ENCODE data around the gene ZCCHC24. TPM values are rescaled to one million over a fixed set of nuclear protein-coding genes. Genes with fewer than 3 reads are reported as not detected.

ZCCHC24 gene
- total and polyA plus RNA-seq, 8 donors, result 9.7 to 60.3 (median 34.3) TPM

GRCh38 chr10:79442171-79443040, 3.0 kb downstream of the ZCCHC24 start:
- Histone ChIP-seq H3K27ac (peak overlapping the region in 4 of 5 donors; percentile 95 to 99 (median 97)), H3K27me3 (no peaks in the 10 kb centered on the region), H3K36me3 (peaks cover 0 to 3% (median 0%) of the 10 kb centered on the region in 4 donors), H3K9me3 (no peaks in the 10 kb centered on the region), H3K4me3 (peak overlapping the region; percentile 89 to 94 (median 92)), H3K4me1 (peaks cover 63 to 90% (median 76%) of the 10 kb centered on the region in 4 donors)
- WGBS, 5 donors, result 77 to 82% (median 80%) methylated on average over 14 of the region's 14 CpGs
- no peak for DNase-seq
- TF ChIP-seq POLR2AphosphoS5 (IDR thresholded peaks at IDR 0.05) (no peak), CTCF (IDR thresholded peaks at IDR 0.05) (no peak), EP300 (IDR thresholded peaks at IDR 0.05) (no peak), POLR2A (IDR thresholded peaks at IDR 0.05) (no peak)
- intact Hi-C loops (cut with DNase I; ENCODE audit: low total_unique reads), result no loop called here

- H3K9me3 ChIP-seq, result no peaks in the 10 kb centered on the region
- DNase-seq, result no peak
- TF ChIP-seq CTCF (IDR thresholded peaks at IDR 0.05), result no peak
- no peak for TF ChIP-seq POLR2AphosphoS5 (IDR thresholded peaks at IDR 0.05)
- no peak for TF ChIP-seq EP300 (IDR thresholded peaks at IDR 0.05)
- no peak for TF ChIP-seq POLR2A (IDR thresholded peaks at IDR 0.05)
- H3K36me3 ChIP-seq, result peaks cover 0 to 4% (median 0%) of the 10 kb centered on the region in 4 donors
- H3K27me3 ChIP-seq, result no peaks in the 10 kb centered on the region
- no peak overlapping the region for H3K4me3 ChIP-seq
- H3K4me1 ChIP-seq, result peaks cover 73 to 91% (median 80%) of the 10 kb centered on the region in 4 donors
- intact Hi-C loops (cut with DNase I; ENCODE audit: low total_unique reads), result no loop called here
- peak overlapping the region in 4 of 5 donors; percentile 46 to 99 (median 96) for H3K27ac ChIP-seq
- 0 to 40% (median 29%) methylated on average over 1 of the region's 1 CpG; no CpG with 5 or more reads in 1 of the 5 donors for WGBS, 5 donors
These were observed 4.0 kb downstream of the ZCCHC24 start for GRCh38 chr10:79441433-79441832.

- DNase-seq, result no peak
- TF ChIP-seq POLR2A (IDR thresholded peaks at IDR 0.05) (no peak), CTCF (IDR thresholded peaks at IDR 0.05) (no peak)
- Histone ChIP-seq H3K4me1 (peaks cover 85 to 96% (median 89%) of the 10 kb centered on the region in 4 donors), H3K36me3 (peaks cover 0 to 4% (median 0%) of the 10 kb centered on the region in 4 donors), H3K4me3 (peak overlapping the region in 1 of 4 donors; percentile 10), H3K9me3 (no peaks in the 10 kb centered on the region), H3K27me3 (no peaks in the 10 kb centered on the region), H3K27ac (peak overlapping the region in 4 of 5 donors; percentile 46 to 99 (median 96))
- intact Hi-C loops (cut with DNase I; ENCODE audit: low total_unique reads), result no loop called here
- WGBS, 5 donors, result 86 to 93% (median 93%) methylated on average over 6 of the region's 6 CpGs
These were observed 5.1 kb downstream of the ZCCHC24 start for GRCh38 chr10:79440281-79440680.

GRCh38 chr10:79438699-79439085, 6.7 kb downstream of the ZCCHC24 start:
- H3K36me3 ChIP-seq, result peaks cover 0 to 4% (median 0%) of the 10 kb centered on the region in 4 donors
- H3K27ac ChIP-seq, result peak overlapping the region in 4 of 5 donors; percentile 73 to 95 (median 89)
- H3K4me3 ChIP-seq, result no peak overlapping the region
- peaks cover 84 to 100% (median 98%) of the 10 kb centered on the region in 4 donors for H3K4me1 ChIP-seq
- TF ChIP-seq EP300 (IDR thresholded peaks at IDR 0.05) (no peak), POLR2AphosphoS5 (IDR thresholded peaks at IDR 0.05) (no peak), POLR2A (IDR thresholded peaks at IDR 0.05) (no peak), CTCF (IDR thresholded peaks at IDR 0.05) (no peak)
- H3K27me3 ChIP-seq, result no peaks in the 10 kb centered on the region
- no peaks in the 10 kb centered on the region for H3K9me3 ChIP-seq
- 47 to 74% (median 54%) methylated on average over 3 of the region's 3 CpGs for WGBS, 5 donors
- intact Hi-C loops (cut with DNase I; ENCODE audit: low total_unique reads), result no loop called here
- DNase-seq, result no peak

Measured in stomach (tissue), 9 donors.